ENCODE data around the gene MLXIP.

Gene MLXIP

DNA sequence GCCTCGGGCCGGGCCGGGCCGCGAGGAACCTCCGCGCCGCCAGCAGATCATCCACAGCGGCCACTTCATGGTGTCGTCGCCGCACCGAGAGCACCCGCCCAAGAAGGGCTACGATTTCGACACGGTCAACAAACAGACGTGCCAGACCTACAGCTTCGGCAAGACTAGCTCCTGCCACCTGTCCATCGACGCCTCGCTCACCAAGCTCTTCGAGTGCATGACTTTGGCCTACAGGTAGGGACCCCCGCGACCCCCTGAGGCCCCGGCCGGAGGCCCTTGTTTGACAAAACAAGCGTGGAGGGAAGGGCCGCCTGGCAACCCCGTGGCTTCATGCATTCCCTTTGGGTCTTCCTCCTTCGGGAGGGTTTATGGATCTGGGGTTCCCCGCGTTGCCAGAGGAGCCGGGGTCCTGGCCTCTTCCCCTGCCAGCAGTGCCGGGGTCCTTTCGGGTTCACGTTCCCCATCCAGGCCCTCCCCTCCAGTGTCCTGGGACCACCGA, 526 bp downstream of the MLXIP start:
- DNase-seq: peak in 13 of 51 donors; percentile 13 to 60 (median 44)

DNA sequence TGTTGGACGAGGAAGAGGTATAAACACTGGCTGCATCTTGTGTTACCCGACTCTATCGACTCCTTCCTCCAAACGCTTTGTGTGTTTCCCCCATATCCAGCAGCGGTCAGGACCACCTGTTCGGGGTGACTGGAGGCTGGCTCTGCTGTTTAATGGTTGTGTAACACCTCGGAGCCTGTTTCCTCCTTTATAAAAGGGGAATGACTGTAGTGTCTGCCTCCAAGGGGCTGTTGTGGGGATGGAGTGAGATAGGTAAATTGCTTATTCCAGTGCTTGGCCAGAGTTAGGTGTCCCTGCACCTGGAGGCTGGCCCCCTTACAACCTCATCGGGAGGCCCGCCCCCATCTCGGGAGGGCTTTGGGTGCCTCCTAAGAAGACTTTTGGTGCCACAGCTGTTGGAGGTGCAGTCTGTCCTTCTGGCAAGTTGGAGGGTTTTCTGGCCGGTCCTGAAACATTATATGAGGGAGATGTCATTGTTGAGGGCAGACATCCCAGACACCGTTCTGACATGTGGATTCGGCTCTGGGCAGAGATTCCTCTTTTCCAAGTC, 1.1 kb downstream of the MLXIP start:
- peak in 3 of 51 donors; percentile 33 to 57 (median 48) for DNase-seq

DNA sequence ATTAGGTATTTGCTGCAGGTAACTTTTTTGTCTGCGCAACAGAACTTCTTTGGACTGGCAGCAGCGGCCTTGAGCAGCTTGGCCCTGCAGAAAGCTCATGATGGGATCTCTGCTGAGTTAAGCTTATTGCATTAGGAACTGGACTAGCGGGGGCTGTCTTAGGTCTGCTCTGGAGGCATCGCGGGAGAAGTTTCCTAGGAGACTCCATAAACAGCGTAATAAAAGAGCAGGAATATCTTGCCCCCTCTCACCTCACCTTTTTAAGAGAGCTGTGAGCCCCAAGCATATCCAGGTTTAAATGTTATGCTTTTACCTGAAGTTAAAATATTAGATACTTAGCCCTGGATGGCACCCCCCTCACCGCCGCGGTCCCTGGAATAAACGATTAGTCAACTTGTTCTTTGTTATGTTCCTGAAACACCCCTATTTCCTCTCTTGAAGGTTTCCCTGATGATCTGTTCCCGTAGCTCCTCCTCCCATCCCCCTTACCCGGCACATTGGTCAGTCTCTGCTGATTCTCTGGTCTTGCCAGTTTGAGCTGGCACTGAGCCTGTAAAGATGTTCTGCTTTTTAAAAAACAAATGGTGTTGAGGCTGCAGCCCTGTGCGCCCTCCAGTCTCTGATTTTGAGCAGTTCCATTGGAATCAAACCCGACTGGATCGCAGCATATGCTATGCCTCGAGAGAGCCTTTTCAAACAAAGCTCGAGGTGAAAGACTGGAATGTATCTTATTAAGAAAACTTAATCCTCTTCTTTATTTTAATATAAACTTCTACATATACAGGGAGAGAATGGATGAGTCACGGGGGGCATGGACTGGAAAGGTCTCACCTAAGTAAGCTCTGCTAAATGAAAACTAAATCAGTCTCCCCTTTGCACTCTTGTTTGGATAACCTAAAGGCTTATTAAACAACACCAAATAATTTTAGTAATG, 1.9 kb downstream of the MLXIP start:
- peak in 30 of 51 donors; percentile 11 to 74 (median 35) for DNase-seq

DNA sequence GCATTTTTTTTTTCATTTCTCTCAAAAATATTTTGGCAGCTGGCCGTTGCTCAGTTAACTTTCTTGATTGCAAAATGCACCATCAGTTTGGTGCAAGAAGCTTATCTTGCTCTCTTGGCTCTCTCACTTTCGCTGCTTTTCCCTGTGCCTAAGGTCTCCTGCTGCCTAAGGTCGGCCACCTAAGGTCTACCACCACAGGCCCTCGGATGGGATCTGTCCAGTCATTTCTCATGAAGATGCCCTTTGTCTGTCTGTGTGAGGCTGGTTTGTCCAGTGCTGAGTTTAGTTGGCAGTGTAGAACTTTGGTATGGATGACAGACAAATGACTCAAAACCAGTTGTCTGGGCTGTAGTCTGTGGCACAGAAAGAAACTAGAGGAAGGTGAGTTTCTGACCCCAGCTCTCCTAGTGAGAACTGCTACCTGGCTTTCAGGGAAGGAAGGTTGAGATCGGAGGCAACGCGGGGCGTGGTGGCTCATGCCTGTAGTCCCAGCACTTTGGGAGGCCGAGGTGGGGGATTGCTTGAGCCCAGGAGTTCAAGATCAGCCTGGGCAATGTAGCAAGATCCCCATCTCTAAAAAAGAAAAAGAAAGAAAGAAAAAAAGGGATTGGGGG, 2.6 kb downstream of the MLXIP start:
- peak in 5 of 51 donors; percentile 12 to 22 (median 17) for DNase-seq

DNA sequence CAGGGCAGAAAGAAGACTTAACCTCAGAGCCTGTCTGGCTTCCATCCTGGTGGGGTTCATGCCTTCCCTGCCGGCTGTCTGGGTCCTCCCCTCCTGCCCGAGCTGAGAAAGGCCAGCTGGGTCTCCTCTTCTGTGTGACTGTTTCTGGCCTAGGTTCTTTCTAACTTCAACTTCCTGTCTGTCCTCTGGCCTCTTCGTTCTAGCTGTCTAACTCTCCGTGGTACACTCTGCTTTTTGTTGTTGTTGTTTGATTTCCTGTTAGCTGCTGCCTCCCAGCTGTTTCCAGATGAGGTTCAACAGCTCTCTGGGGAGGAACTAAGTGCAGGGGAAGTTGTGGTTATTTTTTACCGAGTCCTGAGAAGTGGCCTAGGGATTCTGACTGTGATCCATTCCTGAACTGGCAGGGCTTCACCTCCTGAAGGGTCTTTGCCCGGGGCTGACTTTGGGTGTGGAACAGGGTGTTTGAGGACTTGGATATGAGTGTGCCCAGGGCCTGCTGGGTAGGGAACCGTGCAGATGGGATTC, 3.2 kb downstream of the MLXIP start:
- DNase-seq: peak in 4 of 51 donors; percentile 10 to 39 (median 16)

DNA sequence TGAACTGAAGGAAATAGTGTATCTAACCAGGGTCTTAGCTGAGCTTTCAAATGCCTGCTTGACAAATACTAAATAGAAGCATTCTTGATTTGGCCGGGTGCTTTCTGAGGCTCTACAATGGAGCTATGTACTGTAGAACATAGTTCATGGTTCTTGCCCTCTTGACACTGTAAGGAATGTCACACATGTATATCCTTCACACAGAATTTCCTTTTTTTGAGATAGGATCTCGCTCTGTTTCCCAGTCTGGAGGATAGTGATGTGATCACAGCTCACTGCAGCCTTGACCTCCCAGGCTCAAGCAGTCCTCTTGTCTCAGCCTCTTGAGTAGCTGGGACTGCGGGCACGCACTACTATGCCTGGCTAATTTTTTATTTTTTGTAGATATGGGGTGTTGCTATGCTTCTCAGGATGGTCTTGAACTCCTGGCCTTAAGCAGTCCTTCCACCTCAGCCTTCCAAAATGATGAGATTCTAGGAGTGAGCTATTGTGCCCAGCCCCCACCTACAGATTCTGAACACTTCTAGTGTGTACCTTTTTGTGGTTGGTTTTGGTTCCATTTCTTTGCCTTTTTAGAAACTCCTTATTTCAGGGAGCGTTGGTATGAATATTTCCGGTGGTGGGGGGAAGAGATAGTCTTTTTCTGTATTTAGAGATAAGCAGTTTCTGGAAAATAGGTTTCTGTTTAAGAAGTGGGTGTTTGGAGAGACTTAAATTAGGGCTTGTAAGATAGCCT, 4.2 kb downstream of the MLXIP start:
- DNase-seq: no peak

DNA sequence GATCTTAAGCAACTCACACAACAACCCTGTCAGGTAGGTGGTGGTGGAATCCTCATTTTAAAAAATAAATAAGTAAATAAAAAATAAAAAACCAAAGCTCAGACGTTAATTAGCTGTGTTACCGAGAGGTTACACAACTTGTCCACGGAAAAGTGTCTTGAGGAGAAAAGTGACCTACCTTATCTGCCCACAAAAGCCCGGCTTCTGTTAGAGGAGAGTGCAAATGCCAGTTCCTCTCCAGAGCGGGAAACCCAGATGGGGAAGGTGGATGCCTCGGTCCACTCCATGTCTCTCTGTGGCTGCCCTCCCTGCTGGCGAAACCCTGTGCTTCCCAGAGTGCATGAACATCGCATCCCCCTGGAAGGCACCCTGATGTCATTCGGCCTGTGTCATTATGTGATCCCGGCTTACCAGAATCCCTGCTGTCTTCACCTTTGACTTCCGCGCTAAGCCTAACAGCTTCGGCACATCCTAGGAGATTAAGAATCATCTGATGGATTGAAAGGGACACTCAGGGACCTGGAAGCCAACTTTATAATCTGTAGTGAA, 6.4 kb downstream of the MLXIP start:
- no peak for DNase-seq

DNA sequence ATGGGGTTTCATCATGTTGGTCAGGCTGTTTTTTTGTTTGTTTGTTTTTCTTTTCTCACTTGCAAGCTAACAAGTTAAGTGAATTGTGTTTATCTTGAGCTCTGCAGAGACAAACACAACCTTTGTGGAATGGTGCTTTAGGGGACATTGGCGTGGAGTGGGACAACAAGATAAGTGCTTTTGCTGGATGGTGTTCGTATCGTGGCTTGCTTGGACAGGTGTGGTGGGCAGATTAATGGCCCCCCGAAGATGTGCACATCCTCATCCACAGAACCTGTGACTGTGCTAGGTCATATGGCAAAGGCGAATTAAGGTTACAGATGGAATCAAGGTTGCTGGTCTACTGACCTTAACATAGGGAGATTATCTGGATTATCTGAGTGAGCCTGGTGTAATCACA, 7.0 kb downstream of the MLXIP start:
- DNase-seq: no peak

DNA sequence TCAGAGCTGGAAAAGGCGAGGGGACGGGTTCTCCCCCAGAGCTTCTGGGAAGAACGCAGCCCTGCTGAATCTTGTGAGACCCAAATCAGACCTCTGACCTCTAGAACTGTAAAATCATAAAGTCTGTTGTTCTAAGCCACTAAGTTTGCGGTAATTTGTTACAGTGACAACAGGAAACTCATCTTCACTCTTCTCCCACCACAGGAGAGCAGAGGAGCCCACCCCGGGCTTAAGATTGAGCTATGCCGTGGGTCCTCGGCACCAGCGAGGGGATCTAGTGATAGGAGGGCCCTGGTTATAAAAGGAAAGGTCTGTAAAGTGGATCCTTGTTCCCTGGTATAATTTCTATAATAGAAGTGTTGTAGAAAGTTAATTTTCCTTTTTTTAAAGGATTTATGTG, 7.6 kb downstream of the MLXIP start:
- no peak for DNase-seq

DNA sequence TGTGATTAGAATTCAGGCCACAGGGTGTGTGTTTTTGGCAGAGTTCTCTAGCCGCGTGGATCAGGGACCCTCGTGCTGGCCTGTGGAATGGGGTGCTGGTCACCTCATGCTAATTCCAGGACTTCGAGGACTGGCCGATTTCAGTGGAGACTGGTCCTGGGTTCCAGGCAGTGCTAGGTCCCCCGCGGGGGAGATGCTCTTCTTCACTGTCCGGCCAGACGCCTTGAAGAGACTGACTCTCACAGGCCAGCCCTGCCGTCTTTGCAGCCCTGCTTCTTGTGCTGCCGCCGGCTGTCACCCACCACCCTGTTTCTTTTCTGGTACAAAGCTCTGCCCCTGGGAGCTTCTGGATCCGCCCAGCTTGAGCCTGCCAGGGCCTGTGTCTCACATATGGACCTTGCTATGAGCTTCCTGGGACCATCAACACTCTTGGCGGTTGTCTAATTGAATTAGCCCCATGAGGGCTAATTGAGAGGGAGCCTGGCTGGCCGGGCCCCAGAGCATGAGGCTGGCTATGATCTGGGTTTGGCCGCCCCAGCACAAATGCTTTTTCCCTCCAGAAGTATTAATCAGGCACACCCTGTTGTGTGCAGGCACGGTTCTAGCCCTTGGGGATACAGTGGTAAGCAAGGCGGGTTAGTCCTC, 8.2 kb downstream of the MLXIP start:
- DNase-seq: no peak

DNA sequence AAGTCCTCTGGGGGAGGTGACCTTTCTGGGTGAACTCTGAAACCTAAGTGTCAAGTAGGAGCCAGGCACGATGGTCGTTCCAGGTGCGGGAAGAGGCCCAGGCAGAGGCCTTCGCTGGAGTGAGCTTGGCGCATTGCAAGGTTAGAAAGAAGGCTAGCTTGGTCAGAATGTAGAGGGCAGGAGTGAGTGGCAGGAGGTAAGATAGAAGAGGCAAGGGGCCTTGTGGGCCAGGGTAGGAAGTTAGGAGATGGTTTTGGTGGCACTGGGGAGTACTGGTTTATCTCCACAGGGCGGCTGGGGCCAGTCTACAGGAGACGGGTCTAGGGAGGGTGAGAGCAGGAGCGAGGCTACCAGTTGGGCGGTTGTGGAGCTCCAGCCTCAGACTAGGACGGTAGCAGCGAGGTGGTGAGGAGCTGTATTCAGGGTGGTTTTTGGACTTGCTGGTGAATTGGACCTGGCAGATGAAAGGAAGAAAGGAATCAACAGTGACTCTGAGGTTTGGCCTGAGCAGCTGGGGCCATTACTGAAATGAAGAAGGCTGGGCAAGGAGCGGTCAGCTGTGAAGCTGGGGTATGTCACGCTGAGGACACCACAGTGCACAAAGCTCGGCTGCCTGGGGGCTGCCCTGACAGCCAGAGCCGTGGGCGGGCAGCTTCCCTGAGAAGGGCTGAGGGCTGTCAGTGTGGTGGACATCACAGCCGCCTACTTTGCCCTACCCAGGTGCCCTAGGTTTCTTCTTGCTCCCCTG, 9.0 kb downstream of the MLXIP start:
- no peak for DNase-seq

DNA sequence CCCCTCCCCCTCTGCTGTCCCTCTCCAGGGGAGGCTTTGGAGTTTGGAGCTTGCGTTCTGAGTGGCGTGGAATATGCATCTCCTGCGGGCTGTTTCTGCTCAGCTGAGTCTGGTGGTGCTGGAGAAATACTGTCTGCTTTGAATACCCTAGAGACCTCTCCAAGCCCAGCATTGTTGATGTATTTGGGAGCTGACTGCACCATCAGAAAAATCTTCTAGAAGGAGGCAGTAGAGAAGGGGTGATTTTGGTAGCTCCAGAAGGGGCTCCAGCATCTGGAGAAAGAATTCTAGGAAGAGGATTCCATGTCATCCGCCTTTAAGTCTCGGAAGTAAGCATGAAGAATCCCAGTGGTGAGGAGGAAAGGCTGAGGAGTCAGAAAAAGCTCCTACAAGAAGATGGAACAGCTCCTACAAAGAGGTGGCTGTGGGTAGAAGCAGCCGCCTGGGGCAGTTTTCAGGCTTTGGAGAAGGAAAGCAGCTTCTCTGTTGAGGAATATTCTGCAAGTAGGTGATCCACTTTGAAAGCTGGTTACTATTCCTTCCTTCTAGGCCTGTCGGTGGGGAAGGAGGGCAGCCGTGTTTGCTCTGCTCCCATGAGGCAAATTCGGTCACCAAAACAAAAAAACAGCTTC, 9.7 kb downstream of the MLXIP start:
- no peak for DNase-seq

DNA sequence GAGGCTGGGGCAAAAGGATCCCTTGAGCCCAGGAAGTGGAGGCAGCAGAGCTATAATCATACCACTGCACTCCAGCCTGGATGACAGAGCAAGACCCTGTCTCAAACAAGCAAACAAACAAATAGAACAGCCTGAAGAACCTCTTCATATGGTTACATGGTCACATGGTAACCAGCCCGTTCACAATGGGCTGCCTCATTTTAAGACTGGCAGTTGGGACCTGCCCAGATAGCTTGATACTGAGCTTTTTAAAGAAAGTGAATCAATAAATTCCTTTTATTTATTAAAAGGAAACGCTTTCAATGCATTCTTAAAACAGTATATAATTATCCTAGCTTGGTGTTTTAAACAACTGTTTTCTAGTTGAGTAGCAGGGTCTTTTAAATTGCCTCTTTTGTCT, 10.5 kb downstream of the MLXIP start:
- DNase-seq: peak in 3 of 51 donors; percentile 14 to 44 (median 16)

DNA sequence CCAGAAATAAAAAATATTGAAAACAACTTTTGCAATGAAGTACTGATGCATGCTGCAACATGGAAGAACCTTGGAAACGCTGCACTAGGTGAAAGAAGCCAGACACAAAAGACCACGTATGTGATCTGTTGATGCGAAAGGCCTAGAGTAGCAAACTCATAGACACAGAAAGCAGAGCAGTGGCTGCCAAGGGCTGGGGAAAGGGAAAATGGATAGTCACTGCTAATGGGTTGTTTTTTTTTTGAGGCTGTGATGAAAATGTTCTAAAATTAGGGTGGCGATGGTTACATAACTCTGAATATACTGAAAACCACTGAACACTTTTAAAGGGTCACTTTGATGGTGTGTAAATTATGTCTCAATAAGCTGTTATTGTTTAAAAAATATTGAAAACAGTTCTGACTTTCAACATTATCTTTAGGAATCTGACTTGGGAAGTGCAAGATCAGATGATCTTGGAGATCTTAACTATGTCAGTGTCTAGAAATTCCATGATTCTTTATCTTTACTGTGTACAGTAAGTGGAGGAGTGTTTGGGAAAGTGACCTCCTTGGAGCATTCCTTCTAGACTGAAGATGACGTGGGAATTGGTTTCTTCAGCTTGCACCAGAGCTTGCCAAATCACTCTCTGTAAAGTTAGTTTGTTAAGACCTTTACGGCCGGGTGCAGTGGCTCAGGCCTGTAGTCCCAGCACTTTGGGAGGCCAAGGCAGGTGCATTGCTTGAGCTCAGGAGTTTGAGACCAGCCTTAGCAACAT, 12.4 kb downstream of the MLXIP start:
- DNase-seq: no peak

DNA sequence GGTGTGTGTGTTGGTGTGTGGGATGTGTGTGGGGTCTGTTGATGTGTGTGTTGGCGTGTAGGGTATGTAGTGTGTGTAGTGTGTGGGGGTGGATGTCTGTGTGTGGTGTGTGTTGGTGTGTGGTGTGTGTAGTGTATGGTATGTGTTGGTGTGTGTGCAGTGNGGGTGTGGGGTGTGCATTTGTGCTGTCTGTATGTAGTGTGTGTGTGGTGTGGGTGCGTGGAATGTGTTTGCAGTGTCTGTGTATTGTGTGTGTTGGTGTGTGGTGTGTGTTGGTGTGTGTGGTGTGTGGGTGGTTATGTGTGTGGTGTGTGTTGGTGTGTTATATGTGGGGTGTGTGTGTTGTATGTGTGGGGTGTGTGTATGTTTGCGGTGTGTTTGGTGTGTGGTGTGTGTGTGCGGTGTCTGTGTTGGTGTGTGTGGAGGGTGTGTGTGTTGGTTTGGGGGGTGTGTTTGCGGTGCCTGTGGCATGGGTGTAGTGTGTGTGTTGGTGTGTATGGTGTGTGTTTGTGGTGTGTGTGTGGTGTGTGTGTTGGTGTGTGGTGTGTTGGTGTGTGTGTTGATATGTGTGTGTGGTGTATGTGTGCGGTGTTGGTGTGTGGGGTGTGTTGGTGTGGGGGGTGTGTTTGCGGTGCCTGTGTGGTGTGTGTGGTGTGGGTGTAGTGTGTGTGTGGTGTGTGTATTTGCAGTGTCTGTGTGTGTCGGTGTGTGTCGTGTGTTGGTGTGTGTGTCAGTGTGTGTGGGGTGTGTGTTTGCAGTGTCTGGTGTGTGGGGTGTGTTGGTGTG, 14.7 kb downstream of the MLXIP start:
- no peak for DNase-seq

DNA sequence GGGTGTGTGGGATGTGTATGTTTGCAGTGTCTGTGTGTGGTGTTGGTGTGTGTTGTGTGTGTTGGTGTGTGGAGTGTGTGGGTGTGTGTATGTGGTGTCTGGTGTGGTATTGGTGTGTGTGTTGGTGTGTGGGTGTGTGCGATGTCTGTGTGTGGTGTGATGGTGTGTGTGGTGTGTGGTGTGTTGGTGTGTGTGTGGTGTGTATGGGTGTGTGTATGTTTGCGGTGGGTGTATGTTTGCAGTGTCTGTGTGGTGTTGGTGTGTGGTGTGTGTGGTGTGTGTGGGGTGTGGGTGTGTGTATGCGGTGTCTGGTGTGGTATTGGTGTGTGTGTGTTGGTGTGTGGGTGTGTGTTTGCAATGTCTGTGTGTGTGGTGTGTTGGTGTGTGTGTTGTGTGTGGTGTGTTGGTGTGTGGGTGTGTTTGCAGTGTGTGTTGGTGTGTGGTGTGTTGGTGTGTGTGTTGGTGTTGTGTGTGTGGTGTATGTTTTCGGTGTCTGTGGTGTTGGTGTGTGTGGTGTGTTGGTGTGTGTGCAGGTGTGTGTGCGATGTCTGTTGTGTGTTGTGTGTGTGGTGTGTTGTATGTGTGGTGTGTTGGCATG, 15.7 kb downstream of the MLXIP start:
- no peak for DNase-seq

Measured in hypothalamus (tissue), 51 donors.